ENCODE measurements around the gene PIP. TPM values are rescaled to one million over a fixed set of nuclear protein-coding genes. Genes with fewer than 3 reads are reported as not detected.

Gene PIP
- total RNA-seq, 1 experiment from 2014 or later = not detected

DNA sequence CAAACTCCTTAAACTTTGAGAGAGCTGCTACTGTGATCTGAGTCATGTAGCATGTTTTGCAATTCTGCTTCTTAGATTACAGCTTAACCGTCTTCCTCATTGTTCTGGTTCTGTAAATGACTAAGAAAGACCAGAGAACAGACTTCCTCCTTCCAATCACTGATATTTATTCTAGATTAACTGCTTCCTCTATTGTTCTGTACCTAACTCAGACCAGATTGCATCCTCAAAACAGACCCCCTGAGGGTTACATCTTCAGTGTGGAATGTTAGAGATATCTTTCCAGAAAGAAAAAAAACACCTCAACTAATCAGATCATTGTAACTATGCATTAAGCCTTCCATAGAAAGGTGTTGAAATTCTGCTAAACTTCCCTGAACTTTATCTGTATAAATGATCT lies 5.7 kb upstream of the PIP start:
- no peak overlapping the region for H3K23ac ChIP-seq (ENCODE audit: insufficient read length, low read depth, low read length)
- no peaks in the 10 kb centered on the region for H3K27me3 ChIP-seq (ENCODE audit: insufficient read depth, low read length)
- no peak overlapping the region for H2BK12ac ChIP-seq (ENCODE audit: insufficient read length, low read depth, low read length)
- no peak overlapping the region for H3K4me2 ChIP-seq (ENCODE audit: insufficient read depth, insufficient read length, low read length)
- H3K79me2 ChIP-seq (ENCODE audit: insufficient read depth, low read length) = no peaks in the 10 kb centered on the region
- no peaks in the 10 kb centered on the region for H4K20me1 ChIP-seq (ENCODE audit: control insufficient read depth, insufficient read depth, insufficient read length)
- peaks cover 2 to 6% of the 10 kb centered on the region in 2 experiments; a peak in 2 of 4 replicates for H3K4me1 Mint-ChIP-seq
- H3K18ac ChIP-seq (ENCODE audit: insufficient read length, low read depth, low read length) = no peak overlapping the region
- peaks cover 31 to 32% of the 10 kb centered on the region in 2 experiments for H3K9me3 Mint-ChIP-seq
- H3K56ac ChIP-seq (ENCODE audit: insufficient read length, low read depth, low read length) = no peak overlapping the region
- no peak overlapping the region for H2BK15ac ChIP-seq (ENCODE audit: low read depth, low read length)
- H3K9ac ChIP-seq (ENCODE audit: extremely low read depth, insufficient read length, low read length) = no peak overlapping the region
- TF ChIP-seq, protein P1, sequence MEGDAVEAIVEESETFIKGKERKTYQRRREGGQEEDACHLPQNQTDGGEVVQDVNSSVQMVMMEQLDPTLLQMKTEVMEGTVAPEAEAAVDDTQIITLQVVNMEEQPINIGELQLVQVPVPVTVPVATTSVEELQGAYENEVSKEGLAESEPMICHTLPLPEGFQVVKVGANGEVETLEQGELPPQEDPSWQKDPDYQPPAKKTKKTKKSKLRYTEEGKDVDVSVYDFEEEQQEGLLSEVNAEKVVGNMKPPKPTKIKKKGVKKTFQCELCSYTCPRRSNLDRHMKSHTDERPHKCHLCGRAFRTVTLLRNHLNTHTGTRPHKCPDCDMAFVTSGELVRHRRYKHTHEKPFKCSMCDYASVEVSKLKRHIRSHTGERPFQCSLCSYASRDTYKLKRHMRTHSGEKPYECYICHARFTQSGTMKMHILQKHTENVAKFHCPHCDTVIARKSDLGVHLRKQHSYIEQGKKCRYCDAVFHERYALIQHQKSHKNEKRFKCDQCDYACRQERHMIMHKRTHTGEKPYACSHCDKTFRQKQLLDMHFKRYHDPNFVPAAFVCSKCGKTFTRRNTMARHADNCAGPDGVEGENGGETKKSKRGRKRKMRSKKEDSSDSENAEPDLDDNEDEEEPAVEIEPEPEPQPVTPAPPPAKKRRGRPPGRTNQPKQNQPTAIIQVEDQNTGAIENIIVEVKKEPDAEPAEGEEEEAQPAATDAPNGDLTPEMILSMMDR (conservative IDR thresholded peaks at IDR 0.05) = no peak
- no peak overlapping the region for H2AFZ ChIP-seq (ENCODE audit: low read length)
- no peak overlapping the region for H2AK5ac ChIP-seq (ENCODE audit: insufficient read length, low read length)
- no peak overlapping the region for H2BK120ac ChIP-seq (ENCODE audit: low read depth, low read length, poor library complexity, severe bottlenecking)
- H4K91ac ChIP-seq (ENCODE audit: insufficient read length, low read depth, low read length) = no peak overlapping the region
- H3K27me3 Mint-ChIP-seq (ENCODE audit: low read depth) = peaks cover 3% of the 10 kb centered on the region
- H4K5ac ChIP-seq (ENCODE audit: insufficient read length, low read depth, low read length) = no peak overlapping the region
- H3K4me1 ChIP-seq (ENCODE audit: insufficient read depth, low read length) = no peaks in the 10 kb centered on the region
- no peak for DNase-seq
- no peak overlapping the region for H2BK20ac ChIP-seq (ENCODE audit: low read depth, low read length, poor library complexity, severe bottlenecking)
- H3K27ac ChIP-seq (ENCODE audit: insufficient read length, low read depth, low read length) = no peak overlapping the region
- H3K23me2 ChIP-seq (ENCODE audit: insufficient read length, low read depth, low read length, poor library complexity, severe bottlenecking) = no peaks in the 10 kb centered on the region
- no peak overlapping the region for H2BK5ac ChIP-seq (ENCODE audit: insufficient read length, low read length)
- no peak overlapping the region for H3K4me3 Mint-ChIP-seq
- peaks cover 10 to 25% (median 16%) of the 10 kb centered on the region in 3 experiments for H3K36me3 Mint-ChIP-seq (ENCODE audit: insufficient read depth in 1 of 3, low read depth in 3 of 3)
- H3K9me3 ChIP-seq (ENCODE audit: control insufficient read depth, low read depth, low read length) = no peaks in the 10 kb centered on the region
- H3K14ac ChIP-seq (ENCODE audit: insufficient read depth, low read length) = no peak overlapping the region
- no peak overlapping the region for H3K4ac ChIP-seq (ENCODE audit: low read depth, low read length)
- no peak overlapping the region for H4K8ac ChIP-seq (replicated peaks; ENCODE audit: insufficient read length, low read depth, low read length)
- H3K27ac Mint-ChIP-seq = no peak overlapping the region
- no CpG with 5 or more reads among the region's 1 CpG for WGBS (ENCODE audit: extremely low coverage, insufficient read length, low lambda C conversion rate)
- H3K79me1 ChIP-seq (ENCODE audit: insufficient read depth, low read depth, low read length, poor library complexity, severe bottlenecking) = no peaks in the 10 kb centered on the region
- H3T11ph ChIP-seq (ENCODE audit: low read length) = no peak overlapping the region

Measured in H9 (cell line).